ENCODE results near the gene WHAMM. TPM values are rescaled to one million over a fixed set of nuclear protein-coding genes. Genes with fewer than 3 reads are reported as not detected.

WHAMM gene
- total RNA-seq, 1 donor from 2014 or later = 9.3 TPM

DNA sequence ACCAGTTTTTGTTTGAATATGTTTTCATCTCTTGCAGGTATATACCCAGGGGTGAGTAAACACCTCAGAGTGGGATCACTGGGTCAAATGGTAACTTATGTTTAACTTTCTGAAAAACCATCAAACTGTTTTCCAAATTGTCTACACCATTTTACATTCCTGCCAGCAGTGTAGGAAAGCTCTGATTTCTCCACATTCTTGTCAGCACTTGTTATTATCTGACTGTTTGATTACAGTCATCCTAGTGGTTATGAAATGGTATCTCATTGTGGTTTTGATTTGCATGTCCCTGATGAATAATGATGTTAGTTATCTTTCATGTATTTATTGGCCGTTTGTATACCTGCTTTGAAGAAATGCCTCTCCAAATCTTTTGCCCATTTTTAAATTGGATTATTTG is 17.4 kb upstream of the WHAMM start:
- no peak for DNase-seq (ENCODE audit: low spot score)
- Mint-ChIP-seq H3K4me3 (ENCODE audit: unreplicated experiment) (no peak overlapping the region), H3K27ac (ENCODE audit: unreplicated experiment) (no peak overlapping the region), H3K4me1 (ENCODE audit: unreplicated experiment) (no peaks in the 10 kb centered on the region), H3K36me3 (ENCODE audit: low read depth, unreplicated experiment) (no peaks in the 10 kb centered on the region), H3K27me3 (ENCODE audit: unreplicated experiment) (no peaks in the 10 kb centered on the region), H3K9me3 (ENCODE audit: unreplicated experiment) (no peaks in the 10 kb centered on the region)
- TF ChIP-seq, protein P1, sequence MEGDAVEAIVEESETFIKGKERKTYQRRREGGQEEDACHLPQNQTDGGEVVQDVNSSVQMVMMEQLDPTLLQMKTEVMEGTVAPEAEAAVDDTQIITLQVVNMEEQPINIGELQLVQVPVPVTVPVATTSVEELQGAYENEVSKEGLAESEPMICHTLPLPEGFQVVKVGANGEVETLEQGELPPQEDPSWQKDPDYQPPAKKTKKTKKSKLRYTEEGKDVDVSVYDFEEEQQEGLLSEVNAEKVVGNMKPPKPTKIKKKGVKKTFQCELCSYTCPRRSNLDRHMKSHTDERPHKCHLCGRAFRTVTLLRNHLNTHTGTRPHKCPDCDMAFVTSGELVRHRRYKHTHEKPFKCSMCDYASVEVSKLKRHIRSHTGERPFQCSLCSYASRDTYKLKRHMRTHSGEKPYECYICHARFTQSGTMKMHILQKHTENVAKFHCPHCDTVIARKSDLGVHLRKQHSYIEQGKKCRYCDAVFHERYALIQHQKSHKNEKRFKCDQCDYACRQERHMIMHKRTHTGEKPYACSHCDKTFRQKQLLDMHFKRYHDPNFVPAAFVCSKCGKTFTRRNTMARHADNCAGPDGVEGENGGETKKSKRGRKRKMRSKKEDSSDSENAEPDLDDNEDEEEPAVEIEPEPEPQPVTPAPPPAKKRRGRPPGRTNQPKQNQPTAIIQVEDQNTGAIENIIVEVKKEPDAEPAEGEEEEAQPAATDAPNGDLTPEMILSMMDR (IDR thresholded peaks at IDR 0.05; ENCODE audit: unreplicated experiment) = no peak

DNA sequence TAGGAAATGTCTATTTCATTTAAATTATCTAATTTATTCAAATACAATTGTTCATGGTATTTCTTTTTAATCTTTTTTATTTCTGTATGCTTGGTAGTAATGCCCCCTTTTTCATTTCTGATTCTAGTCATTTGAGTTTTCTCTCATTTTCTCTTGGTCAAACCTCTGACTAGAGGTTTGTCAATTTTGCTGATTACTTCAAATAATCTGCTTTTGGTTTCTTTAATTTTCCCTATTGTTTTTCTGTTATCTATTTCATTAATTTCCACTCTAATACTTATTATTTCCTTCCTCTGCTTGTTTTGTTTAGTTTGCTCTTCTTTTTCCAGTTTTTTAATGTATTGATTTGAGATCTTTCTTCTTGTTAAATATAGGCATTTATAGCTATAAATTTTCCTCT is 15.7 kb upstream of the WHAMM start:
- no peak for DNase-seq (ENCODE audit: low spot score)
- Mint-ChIP-seq H3K27ac (ENCODE audit: unreplicated experiment) (no peak overlapping the region), H3K4me3 (ENCODE audit: unreplicated experiment) (no peak overlapping the region), H3K4me1 (ENCODE audit: unreplicated experiment) (no peaks in the 10 kb centered on the region), H3K27me3 (ENCODE audit: unreplicated experiment) (no peaks in the 10 kb centered on the region), H3K9me3 (ENCODE audit: unreplicated experiment) (no peaks in the 10 kb centered on the region), H3K36me3 (ENCODE audit: low read depth, unreplicated experiment) (no peaks in the 10 kb centered on the region)
- TF ChIP-seq, protein P1 (IDR thresholded peaks at IDR 0.05; ENCODE audit: unreplicated experiment) = no peak

DNA sequence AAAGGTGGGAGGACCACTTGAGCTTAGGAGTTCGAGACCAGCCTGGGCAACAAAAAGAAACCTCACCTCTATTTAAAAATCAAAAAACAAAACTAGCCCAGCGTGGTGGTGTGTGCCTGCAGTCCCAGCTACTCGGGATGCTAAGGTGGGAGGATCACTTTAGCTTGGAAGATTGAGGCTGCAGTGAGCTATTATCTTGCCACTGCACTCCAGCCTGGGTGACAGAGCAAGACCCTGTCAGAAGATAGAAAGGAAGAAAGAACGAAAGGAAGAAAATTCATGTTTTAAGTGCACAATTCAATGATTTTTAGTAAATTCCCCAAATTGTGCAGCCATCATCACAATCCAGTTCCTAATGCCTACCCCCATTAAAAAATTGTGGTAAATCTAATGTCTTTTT is 11.3 kb upstream of the WHAMM start:
- DNase-seq (ENCODE audit: low spot score) = no peak
- H3K4me1 Mint-ChIP-seq (ENCODE audit: unreplicated experiment) = no peaks in the 10 kb centered on the region
- H3K36me3 Mint-ChIP-seq (ENCODE audit: low read depth, unreplicated experiment) = no peaks in the 10 kb centered on the region
- H3K27me3 Mint-ChIP-seq (ENCODE audit: unreplicated experiment) = no peaks in the 10 kb centered on the region
- H3K4me3 Mint-ChIP-seq (ENCODE audit: unreplicated experiment) = no peak overlapping the region
- TF ChIP-seq, protein P1 (IDR thresholded peaks at IDR 0.05; ENCODE audit: unreplicated experiment) = no peak
- no peak overlapping the region for H3K27ac Mint-ChIP-seq (ENCODE audit: unreplicated experiment)
- H3K9me3 Mint-ChIP-seq (ENCODE audit: unreplicated experiment) = no peaks in the 10 kb centered on the region

DNA sequence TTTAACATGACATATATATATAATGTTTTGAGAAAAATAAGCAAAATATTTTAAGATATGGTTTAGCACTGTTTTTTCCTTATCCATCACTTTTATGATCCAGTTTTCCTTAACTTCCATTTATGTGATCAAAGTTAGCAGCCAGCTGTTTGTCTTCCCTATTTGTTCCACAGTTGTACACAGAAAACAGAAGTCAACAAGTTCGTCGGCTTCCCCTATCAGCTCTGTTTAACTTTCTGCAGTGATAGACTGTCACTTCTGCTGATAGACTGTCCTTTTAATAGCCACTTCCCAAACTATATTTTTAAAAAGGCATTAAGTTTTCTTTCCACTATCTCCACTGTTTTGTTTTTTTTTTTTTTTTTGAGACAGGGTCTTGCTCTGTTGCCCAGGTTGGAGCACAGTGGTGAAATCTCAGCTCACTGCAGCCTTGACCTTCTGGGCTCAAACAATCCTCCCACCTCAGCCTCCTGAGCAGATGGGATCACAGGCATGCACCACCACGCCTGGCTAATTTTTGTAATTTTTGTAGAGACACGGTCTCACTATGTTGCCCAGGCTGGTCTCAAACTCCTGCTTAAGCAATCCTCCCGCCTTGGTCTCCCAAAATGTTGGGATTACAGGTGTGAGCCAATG is 10.8 kb upstream of the WHAMM start:
- Mint-ChIP-seq H3K4me3 (ENCODE audit: unreplicated experiment) (no peak overlapping the region), H3K36me3 (ENCODE audit: low read depth, unreplicated experiment) (no peaks in the 10 kb centered on the region), H3K4me1 (ENCODE audit: unreplicated experiment) (peaks cover 3% of the 10 kb centered on the region), H3K9me3 (ENCODE audit: unreplicated experiment) (no peaks in the 10 kb centered on the region), H3K27ac (ENCODE audit: unreplicated experiment) (no peak overlapping the region), H3K27me3 (ENCODE audit: unreplicated experiment) (no peaks in the 10 kb centered on the region)
- no peak for DNase-seq (ENCODE audit: low spot score)
- TF ChIP-seq, protein P1 (IDR thresholded peaks at IDR 0.05; ENCODE audit: unreplicated experiment) = no peak

DNA sequence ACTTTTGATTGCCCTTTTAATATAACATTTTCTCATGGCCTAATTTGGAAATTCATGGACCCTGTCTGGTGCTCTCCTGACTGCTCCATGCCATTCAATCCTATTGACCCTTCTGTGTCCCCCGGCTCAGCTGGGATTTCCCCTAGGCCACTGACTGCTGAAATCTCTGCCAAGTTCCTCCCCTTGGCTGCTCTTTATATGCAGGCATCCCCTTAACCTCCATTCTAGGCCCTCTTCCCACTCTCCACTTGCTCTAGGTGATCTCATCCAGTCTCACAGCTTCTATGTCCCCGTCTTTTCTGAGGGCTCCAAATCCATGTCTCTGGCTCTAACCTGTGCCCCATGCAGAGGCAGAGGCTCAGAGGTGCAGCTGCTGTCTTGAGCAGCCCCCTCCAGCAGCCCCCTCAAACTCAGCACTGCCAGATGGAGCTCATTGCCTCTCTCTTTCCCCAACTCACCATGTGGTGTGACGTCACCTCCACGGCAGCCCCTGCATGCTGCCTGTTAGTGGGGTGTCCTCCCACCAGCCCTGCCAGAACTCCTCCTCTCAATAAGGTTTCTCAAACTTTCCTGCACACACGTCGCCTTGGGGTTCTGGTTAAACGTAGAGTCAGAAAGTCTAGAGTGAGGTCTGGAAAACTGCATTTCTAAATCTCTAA is 10.1 kb upstream of the WHAMM start:
- H3K9me3 Mint-ChIP-seq (ENCODE audit: unreplicated experiment) = no peaks in the 10 kb centered on the region
- no peaks in the 10 kb centered on the region for H3K27me3 Mint-ChIP-seq (ENCODE audit: unreplicated experiment)
- no peak for DNase-seq (ENCODE audit: low spot score)
- TF ChIP-seq, protein P1 (IDR thresholded peaks at IDR 0.05; ENCODE audit: unreplicated experiment) = no peak
- no peak overlapping the region for H3K27ac Mint-ChIP-seq (ENCODE audit: unreplicated experiment)
- H3K36me3 Mint-ChIP-seq (ENCODE audit: low read depth, unreplicated experiment) = no peaks in the 10 kb centered on the region
- peaks cover 4% of the 10 kb centered on the region for H3K4me1 Mint-ChIP-seq (ENCODE audit: unreplicated experiment)
- H3K4me3 Mint-ChIP-seq (ENCODE audit: unreplicated experiment) = no peak overlapping the region
